ACC112 (cell line): Measurements from ENCODE around the gene TECTA.

ENCODE experiments used
- H2AFZ ChIP-seq: fragments of 200-600 bp; sonication (generic); one replicate; pipeline ENCODE4 v1.6.0; 2017; ENCODE audit warnings: antibody characterized with exemption, low read length; ENCODE audit not compliant: unreplicated experiment
- H3K27ac ChIP-seq: fragments of 200-600 bp; sonication (generic); 2 replicates; pipeline ENCODE4 v1.5.1; 2014; ENCODE audit warnings: low read depth, mild to moderate bottlenecking, antibody characterized with exemption, low read length, moderate library complexity
- H3K27me3 ChIP-seq: fragments of 200-600 bp; sonication (generic); 2 replicates; pipeline ENCODE4 v1.6.1; 2014; ENCODE audit warnings: mild to moderate bottlenecking, antibody characterized with exemption, low read length, moderate library complexity, mixed read lengths; ENCODE audit not compliant: insufficient read depth
- H3K36me3 ChIP-seq: fragments of 200-600 bp; sonication (generic); 2 replicates; pipeline ENCODE4 v1.6.1; 2016; ENCODE audit warnings: mild to moderate bottlenecking, antibody characterized with exemption, low read length, moderate library complexity, mixed read lengths; ENCODE audit not compliant: insufficient read depth
- H3K4me1 ChIP-seq: fragments of 200-600 bp; sonication (generic); one replicate; pipeline ENCODE4 v1.6.1; 2016; ENCODE audit warnings: low read length, mixed read lengths; ENCODE audit not compliant: insufficient read depth, unreplicated experiment, control insufficient read depth
- H3K4me3 ChIP-seq: fragments of 200-600 bp; sonication (generic); 2 replicates; pipeline ENCODE4 v1.5.1; 2014; ENCODE audit warnings: mild to moderate bottlenecking, low read depth, low read length
- H3K79me2 ChIP-seq: fragments of 200-600 bp; sonication (generic); one replicate; pipeline ENCODE4 v1.6.0; 2016; ENCODE audit warnings: low read length; ENCODE audit not compliant: control insufficient read depth, unreplicated experiment, insufficient read depth

TECTA gene

GRCh38 chr11:121067453-121067852 lies 33.6 kb upstream of the TECTA start:
- H3K27me3 ChIP-seq = no peaks in the 10 kb centered on the region
- no peak overlapping the region for H3K4me3 ChIP-seq

GRCh38 chr11:121067962-121068647 lies 32.9 kb upstream of the TECTA start:
- Histone ChIP-seq H3K36me3 (peaks cover 27% of the 10 kb centered on the region), H2AFZ (no peak overlapping the region)

More at GRCh38 chr11:121067453-121067852, 33.6 kb upstream of the TECTA start:
- Histone ChIP-seq H3K36me3 (peaks cover 30% of the 10 kb centered on the region), H3K27ac (no peak overlapping the region), H2AFZ (no peak overlapping the region), H3K79me2 (no peaks in the 10 kb centered on the region), H3K4me1 (no peaks in the 10 kb centered on the region)

GRCh38 chr11:121068787-121069186 lies 32.3 kb upstream of the TECTA start:
- no peaks in the 10 kb centered on the region for H3K79me2 ChIP-seq
- H3K36me3 ChIP-seq = peaks cover 22% of the 10 kb centered on the region
- H3K27me3 ChIP-seq = no peaks in the 10 kb centered on the region
- H3K27ac ChIP-seq = no peak overlapping the region
- no peak overlapping the region for H2AFZ ChIP-seq
- no peak overlapping the region for H3K4me3 ChIP-seq
- H3K4me1 ChIP-seq = no peaks in the 10 kb centered on the region

More at GRCh38 chr11:121067962-121068647, 32.9 kb upstream of the TECTA start:
- Histone ChIP-seq H3K79me2 (no peaks in the 10 kb centered on the region), H3K4me3 (no peak overlapping the region), H3K27ac (no peak overlapping the region), H3K4me1 (no peaks in the 10 kb centered on the region), H3K27me3 (no peaks in the 10 kb centered on the region)

GRCh38 chr11:121070951-121071845 lies 29.8 kb upstream of the TECTA start:
- no peaks in the 10 kb centered on the region for H3K79me2 ChIP-seq
- H2AFZ ChIP-seq = no peak overlapping the region
- no peaks in the 10 kb centered on the region for H3K27me3 ChIP-seq
- H3K36me3 ChIP-seq = peaks cover 14% of the 10 kb centered on the region
- no peak overlapping the region for H3K4me3 ChIP-seq
- no peak overlapping the region for H3K27ac ChIP-seq
- no peaks in the 10 kb centered on the region for H3K4me1 ChIP-seq

GRCh38 chr11:121071846-121072450 lies 29.1 kb upstream of the TECTA start:
- H3K36me3 ChIP-seq = peaks cover 14% of the 10 kb centered on the region
- H3K27ac ChIP-seq = no peak overlapping the region
- no peak overlapping the region for H3K4me3 ChIP-seq
- no peaks in the 10 kb centered on the region for H3K27me3 ChIP-seq
- no peak overlapping the region for H2AFZ ChIP-seq
- no peaks in the 10 kb centered on the region for H3K79me2 ChIP-seq
- no peaks in the 10 kb centered on the region for H3K4me1 ChIP-seq

- Histone ChIP-seq H3K36me3 (no peaks in the 10 kb centered on the region), H3K27me3 (no peaks in the 10 kb centered on the region), H3K4me3 (no peak overlapping the region), H3K4me1 (no peaks in the 10 kb centered on the region), H3K79me2 (no peaks in the 10 kb centered on the region), H2AFZ (no peak overlapping the region), H3K27ac (no peak overlapping the region)
Observed at GRCh38 chr11:121081321-121081720, 19.7 kb upstream of the TECTA start.

GRCh38 chr11:121082219-121082618 lies 18.8 kb upstream of the TECTA start:
- H3K79me2 ChIP-seq = no peaks in the 10 kb centered on the region
- peaks cover 2% of the 10 kb centered on the region; the same call in 1 of the 2 replicates for H3K36me3 ChIP-seq
- H3K4me1 ChIP-seq = no peaks in the 10 kb centered on the region
- no peak overlapping the region for H2AFZ ChIP-seq
- H3K27ac ChIP-seq = no peak overlapping the region
- no peaks in the 10 kb centered on the region for H3K27me3 ChIP-seq
- no peak overlapping the region for H3K4me3 ChIP-seq

- Histone ChIP-seq H3K27ac (no peak overlapping the region), H3K27me3 (no peaks in the 10 kb centered on the region), H3K36me3 (peaks cover 7% of the 10 kb centered on the region; the same call in 1 of the 2 replicates), H3K4me3 (no peak overlapping the region), H3K4me1 (no peaks in the 10 kb centered on the region), H3K79me2 (no peaks in the 10 kb centered on the region), H2AFZ (no peak overlapping the region)
Observed at GRCh38 chr11:121082670-121083069, 18.4 kb upstream of the TECTA start.

- no peak overlapping the region for H3K4me3 ChIP-seq
- no peak overlapping the region for H2AFZ ChIP-seq
- no peak overlapping the region for H3K27ac ChIP-seq
- peaks cover 8% of the 10 kb centered on the region; the same call in 1 of the 2 replicates for H3K36me3 ChIP-seq
- H3K27me3 ChIP-seq = no peaks in the 10 kb centered on the region
- H3K4me1 ChIP-seq = no peaks in the 10 kb centered on the region
- H3K79me2 ChIP-seq = no peaks in the 10 kb centered on the region
Observed at GRCh38 chr11:121086866-121087265, 14.2 kb upstream of the TECTA start.

GRCh38 chr11:121089566-121089965 lies 11.5 kb upstream of the TECTA start:
- no peak overlapping the region for H3K27ac ChIP-seq
- H3K36me3 ChIP-seq = peaks cover 8% of the 10 kb centered on the region; the same call in 1 of the 2 replicates
- H3K4me3 ChIP-seq = no peak overlapping the region
- H2AFZ ChIP-seq = no peak overlapping the region
- no peaks in the 10 kb centered on the region for H3K79me2 ChIP-seq
- no peaks in the 10 kb centered on the region for H3K27me3 ChIP-seq
- no peaks in the 10 kb centered on the region for H3K4me1 ChIP-seq
